Measurements from ENCODE around the gene TAF13.

- TF ChIP-seq, protein P1, sequence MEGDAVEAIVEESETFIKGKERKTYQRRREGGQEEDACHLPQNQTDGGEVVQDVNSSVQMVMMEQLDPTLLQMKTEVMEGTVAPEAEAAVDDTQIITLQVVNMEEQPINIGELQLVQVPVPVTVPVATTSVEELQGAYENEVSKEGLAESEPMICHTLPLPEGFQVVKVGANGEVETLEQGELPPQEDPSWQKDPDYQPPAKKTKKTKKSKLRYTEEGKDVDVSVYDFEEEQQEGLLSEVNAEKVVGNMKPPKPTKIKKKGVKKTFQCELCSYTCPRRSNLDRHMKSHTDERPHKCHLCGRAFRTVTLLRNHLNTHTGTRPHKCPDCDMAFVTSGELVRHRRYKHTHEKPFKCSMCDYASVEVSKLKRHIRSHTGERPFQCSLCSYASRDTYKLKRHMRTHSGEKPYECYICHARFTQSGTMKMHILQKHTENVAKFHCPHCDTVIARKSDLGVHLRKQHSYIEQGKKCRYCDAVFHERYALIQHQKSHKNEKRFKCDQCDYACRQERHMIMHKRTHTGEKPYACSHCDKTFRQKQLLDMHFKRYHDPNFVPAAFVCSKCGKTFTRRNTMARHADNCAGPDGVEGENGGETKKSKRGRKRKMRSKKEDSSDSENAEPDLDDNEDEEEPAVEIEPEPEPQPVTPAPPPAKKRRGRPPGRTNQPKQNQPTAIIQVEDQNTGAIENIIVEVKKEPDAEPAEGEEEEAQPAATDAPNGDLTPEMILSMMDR (conservative IDR thresholded peaks at IDR 0.05; ENCODE audit: low read depth, low read length): peak; percentile 92
- no peak for TF ChIP-seq EZH2 (IDR thresholded peaks at IDR 0.05; ENCODE audit: borderline replicate concordance, low read depth, low read length, poor library complexity, severe bottlenecking)
Measured at GRCh38 chr1:109099938-109100773, 24.4 kb upstream of the TAF13 start.
